Lung (tissue), 12 donors: ENCODE data around the gene UPP2. TPM values are rescaled to one million over a fixed set of nuclear protein-coding genes. Genes with fewer than 3 reads are reported as not detected.

Source experiments
- ATAC-seq: fragments of 200-7000 bp; cut with Tn5 transposase; one replicate; pipeline ENCODE4 v1.9.1; 2020; ENCODE audit warnings: moderate number of reproducible peaks; ENCODE audit not compliant: insufficient read depth, low FRiP score
- DNase-seq, 3 donors: peaks; one replicate each; pipeline ENCODE4 v3.0.0-alpha.2; 2013 to 2017
- H3K27ac ChIP-seq, 2 donors: one replicate each; pipeline ENCODE4 v1.5.1; 2013; ENCODE audit warnings: mild to moderate bottlenecking in 2 of 2, moderate library complexity in 2 of 2, control low read depth in 1 of 2, inconsistent platforms in 1 of 2, low read depth in 1 of 2, low read length in 1 of 2
- H3K27me3 ChIP-seq, 3 donors: one replicate each; pipeline ENCODE4 v1.5.1; 2013; ENCODE audit warnings: low read length in 2 of 3; ENCODE audit not compliant: control insufficient read depth in 3 of 3, insufficient read depth in 3 of 3
- H3K36me3 ChIP-seq, 4 donors: one replicate each; pipeline ENCODE4 v1.5.1; 2013; ENCODE audit warnings: low read length in 4 of 4, mild to moderate bottlenecking in 1 of 4, moderate library complexity in 1 of 4; ENCODE audit not compliant: control insufficient read depth in 4 of 4, insufficient read depth in 4 of 4
- H3K4me1 ChIP-seq, 5 donors: one replicate each; pipeline ENCODE4 v1.5.1; 2013; ENCODE audit warnings: low read length in 5 of 5, mild to moderate bottlenecking in 2 of 5, moderate library complexity in 1 of 5; ENCODE audit not compliant: control insufficient read depth in 5 of 5, insufficient read depth in 5 of 5
- H3K4me3 ChIP-seq: one replicate; pipeline ENCODE4 v1.5.1; 2013; ENCODE audit warnings: mild to moderate bottlenecking, control low read depth, moderate library complexity
- H3K9ac ChIP-seq, 2 donors: one replicate each; pipeline ENCODE4 v1.5.1; 2013; ENCODE audit warnings: low read length in 2 of 2, control low read depth in 1 of 2; ENCODE audit not compliant: insufficient read depth in 1 of 2
- H3K9me3 ChIP-seq, 4 donors: one replicate each; pipeline ENCODE4 v1.5.1; 2013; ENCODE audit warnings: low read length in 3 of 4, mild to moderate bottlenecking in 1 of 4, moderate library complexity in 1 of 4; ENCODE audit not compliant: control insufficient read depth in 4 of 4, insufficient read depth in 3 of 4
- CTCF ChIP-seq: IDR thresholded peaks from 2 replicates; pipeline ENCODE4 v1.5.1; 2012; ENCODE audit warnings: mild to moderate bottlenecking; ENCODE audit errors: control extremely low read depth, extremely low read depth
- WGBS, 2 donors: extraction: QIAGEN DNeasy Blood & Tissue Kit; methylation state at CpG; one replicate each; pipeline ENCODE4 v1.1.7; 2013; 5-methylcytosine and 5-hydroxymethylcytosine counted together
- polyA plus RNA-seq, 2 donors: library from polyadenylated mRNA; stranded (reverse); fragments of 200-250 nt; gene quantifications; one replicate each; pipeline ENCODE4 v1.2.1, GENCODE V29; 2013
- total RNA-seq, 2 donors: library from RNA; depleted of rRNA in 1 of 2; stranded (reverse); fragments of >200 nt in 1 of 2; gene quantifications; one replicate each; pipeline ENCODE4 v1.2.1, GENCODE V29; 2014 to 2021
- donor health status: control.
- donor health status: control.
- donor health status: Bipolar disorder and iron deficiency.
- donor health status: healthy.
- donor health status: DM: yes; HTN: yes; CAD: no.

The UPP2 gene
- total and polyA plus RNA-seq, 4 donors = 0.01 TPM; not detected in 3

GRCh38 chr2:158066046-158066713, 35.5 kb upstream of the UPP2 start:
- no peak overlapping the region for H3K9ac ChIP-seq
- TF ChIP-seq CTCF = no peak
- H3K4me3 ChIP-seq = no peak overlapping the region
- ATAC-seq (no peak), DNase-seq (no peak)
- no peak overlapping the region for H3K27ac ChIP-seq
- 91 to 98% methylated on average over 3 of the region's 3 CpGs for WGBS, 2 donors
- no peaks in the 10 kb centered on the region for H3K4me1 ChIP-seq
- no peaks in the 10 kb centered on the region for H3K36me3 ChIP-seq
- H3K27me3 ChIP-seq = no peaks in the 10 kb centered on the region
- no peaks in the 10 kb centered on the region for H3K9me3 ChIP-seq

- Histone ChIP-seq H3K27me3 (no peaks in the 10 kb centered on the region), H3K9ac (no peak overlapping the region), H3K36me3 (no peaks in the 10 kb centered on the region), H3K4me1 (no peaks in the 10 kb centered on the region), H3K4me3 (no peak overlapping the region), H3K27ac (no peak overlapping the region), H3K9me3 (peaks cover 0 to 3% (median 0%) of the 10 kb centered on the region in 4 donors)
- no peak for TF ChIP-seq CTCF
- DNase-seq = no peak
- no peak for ATAC-seq
- WGBS, 2 donors = 88 to 93% methylated on average over 5 of the region's 5 CpGs
Observed at GRCh38 chr2:158071018-158071417, 30.7 kb upstream of the UPP2 start.

GRCh38 chr2:158072361-158072760, 29.3 kb upstream of the UPP2 start:
- no peak for ATAC-seq

More at GRCh38 chr2:158072361-158072760, 29.3 kb upstream of the UPP2 start:
- no peaks in the 10 kb centered on the region for H3K4me1 ChIP-seq
- no peak for DNase-seq
- no peak overlapping the region for H3K9ac ChIP-seq
- TF ChIP-seq CTCF = no peak
- no peak overlapping the region for H3K4me3 ChIP-seq
- H3K36me3 ChIP-seq = no peaks in the 10 kb centered on the region
- WGBS, 2 donors = 40 to 73% methylated on average over 1 of the region's 1 CpG
- H3K27ac ChIP-seq = no peak overlapping the region
- peaks cover 0 to 3% (median 2%) of the 10 kb centered on the region in 4 donors for H3K9me3 ChIP-seq
- no peaks in the 10 kb centered on the region for H3K27me3 ChIP-seq
